HepG2 (cell line): ENCODE data around the gene WDHD1. TPM values are rescaled to one million over a fixed set of nuclear protein-coding genes. Genes with fewer than 3 reads are reported as not detected.

Experiments
- DMAP1 ChIP-seq: IDR thresholded peaks from 2 replicates; pipeline ENCODE4 v1.6.1; 2016
- GFI1 ChIP-seq: sonication (generic); formaldehyde crosslinking; IDR thresholded peaks from 2 replicates; pipeline ENCODE4 v1.5.0; 2020; ENCODE audit warnings: missing genetic modification reagents, mild to moderate bottlenecking, borderline replicate concordance
- MEIS1 ChIP-seq: sonication (generic); formaldehyde crosslinking; IDR thresholded peaks from 2 replicates; pipeline ENCODE4 v1.9.0; 2021; ENCODE audit warnings: mild to moderate bottlenecking, missing genetic modification reagents, moderate library complexity, borderline replicate concordance
- POGZ ChIP-seq: sonication (generic); formaldehyde crosslinking; IDR thresholded peaks from 2 replicates; pipeline ENCODE4 v1.4.0; 2020; ENCODE audit warnings: mild to moderate bottlenecking, missing genetic modification reagents
- SNAPC2 ChIP-seq: sonication (generic); formaldehyde crosslinking; IDR thresholded peaks from 2 replicates; pipeline ENCODE4 v1.8.1; 2022; ENCODE audit warnings: mild to moderate bottlenecking, missing genetic modification reagents
- ZFP82 ChIP-seq: sonication (generic); formaldehyde crosslinking; IDR thresholded peaks from 2 replicates; pipeline ENCODE4 v1.5.1; 2020; ENCODE audit warnings: mild to moderate bottlenecking, missing genetic modification reagents, borderline replicate concordance
- ZIK1 ChIP-seq: sonication (generic); formaldehyde crosslinking; IDR thresholded peaks from 2 replicates; pipeline ENCODE4 v1.5.0; 2020; ENCODE audit warnings: mild to moderate bottlenecking, low read depth, missing genetic modification reagents, borderline replicate concordance
- ZNF253 ChIP-seq: sonication (generic); formaldehyde crosslinking; IDR thresholded peaks from 2 replicates; pipeline ENCODE4 v1.8.0; 2022; ENCODE audit warnings: mild to moderate bottlenecking, missing genetic modification reagents, borderline replicate concordance
- ZNF607 ChIP-seq: sonication (generic); formaldehyde crosslinking; IDR thresholded peaks from 2 replicates; pipeline ENCODE4 v1.5.1; 2020; ENCODE audit warnings: missing genetic modification reagents, mild to moderate bottlenecking, borderline replicate concordance
- ZNF768 ChIP-seq: sonication (generic); formaldehyde crosslinking; IDR thresholded peaks from 2 replicates; pipeline ENCODE4 v1.4.0; 2020; ENCODE audit warnings: missing genetic modification reagents
- ZNF792 ChIP-seq: IDR thresholded peaks from 2 replicates; pipeline ENCODE4 v1.6.1; 2016
- ZNF816 ChIP-seq: sonication (generic); formaldehyde crosslinking; IDR thresholded peaks from 2 replicates; pipeline ENCODE4 v1.8.0; 2022; ENCODE audit warnings: missing genetic modification reagents, mild to moderate bottlenecking, borderline replicate concordance
- ZNF878 ChIP-seq: sonication (generic); formaldehyde crosslinking; IDR thresholded peaks from 2 replicates; pipeline ENCODE4 v1.8.1; 2023; ENCODE audit warnings: mild to moderate bottlenecking, missing genetic modification reagents, moderate library complexity
- ZSCAN12 ChIP-seq: sonication (generic); formaldehyde crosslinking; IDR thresholded peaks from 2 replicates; pipeline ENCODE4 v1.9.0; 2021; ENCODE audit warnings: mild to moderate bottlenecking, missing genetic modification reagents
- ZSCAN31 ChIP-seq: sonication (generic); formaldehyde crosslinking; IDR thresholded peaks from 2 replicates; pipeline ENCODE4 v1.5.0; 2020; ENCODE audit warnings: low read depth, mild to moderate bottlenecking, missing genetic modification reagents
- polyA plus RNA-seq, 8 experiments: library from polyadenylated mRNA; depleted of rRNA in 3 of 8; stranded (reverse) in 7 of 8; unstranded in 1 of 8; fragments of >200 nt; fragmentation: Illumina TruSeq in 4 of 8; extraction: Trizol in 4 of 8; gene quantifications; 2 replicates each; pipeline versions ENCODE4 v1.2.1 to v1.2.3, GENCODE V29; 2011 to 2016; ENCODE audit warnings: low read depth in 4 of 8, missing spikeins in 1 of 8, mixed read lengths in 1 of 8; ENCODE audit not compliant: insufficient read depth in 1 of 8
- total RNA-seq, 5 experiments: library from RNA; depleted of rRNA; stranded (reverse); fragments of >200 nt; fragmentation: Illumina TruSeq; extraction: Trizol; gene quantifications; 2 replicates each; pipeline ENCODE4 v1.2.3, GENCODE V29; 2016; ENCODE audit warnings: low read depth in 1 of 5
- TF ChIP-seq, protein P1 (sequence below), 2 experiments: sonication (generic) in 1 of 2; formaldehyde crosslinking in 1 of 2; IDR thresholded peaks; 2 replicates each; pipeline versions ENCODE4 v1.5.1 to v1.6.1; 2011 to 2020; ENCODE audit warnings: borderline replicate concordance in 1 of 2, low read depth in 1 of 2, low read length in 1 of 2, mild to moderate bottlenecking in 1 of 2, missing genetic modification reagents in 1 of 2, moderate library complexity in 1 of 2
- TF ChIP-seq, protein P2 (sequence below): sonication (generic); formaldehyde crosslinking; IDR thresholded peaks from 2 replicates; pipeline ENCODE4 v1.8.0; 2022; ENCODE audit warnings: mild to moderate bottlenecking, missing genetic modification reagents, borderline replicate concordance
- TF ChIP-seq, protein P3 (sequence below), 2 experiments: fragments of 450-650 bp in 1 of 2; sonication (generic) in 1 of 2; formaldehyde crosslinking; IDR thresholded peaks; 2 replicates each; pipeline versions ENCODE4 v1.5.0 to v1.8.0; 2020 to 2022; ENCODE audit warnings: mild to moderate bottlenecking in 1 of 2, missing genetic modification reagents in 1 of 2
- TF ChIP-seq, protein P4 (sequence below): sonication (generic); formaldehyde crosslinking; conservative IDR thresholded peaks from 2 replicates; pipeline ENCODE4 v1.4.0; 2020; ENCODE audit warnings: missing genetic modification reagents
- TF ChIP-seq, protein P5 (sequence below): sonication (generic); formaldehyde crosslinking; IDR thresholded peaks from 2 replicates; pipeline ENCODE4 v1.4.0; 2020; ENCODE audit warnings: mild to moderate bottlenecking, missing genetic modification reagents

WDHD1 gene
- total and polyA plus RNA-seq, 2 of the 13 experiments (the other 11 are each of a cell fraction or from before 2014, with no cell fraction given): 5.5 to 27.5 TPM

DNA sequence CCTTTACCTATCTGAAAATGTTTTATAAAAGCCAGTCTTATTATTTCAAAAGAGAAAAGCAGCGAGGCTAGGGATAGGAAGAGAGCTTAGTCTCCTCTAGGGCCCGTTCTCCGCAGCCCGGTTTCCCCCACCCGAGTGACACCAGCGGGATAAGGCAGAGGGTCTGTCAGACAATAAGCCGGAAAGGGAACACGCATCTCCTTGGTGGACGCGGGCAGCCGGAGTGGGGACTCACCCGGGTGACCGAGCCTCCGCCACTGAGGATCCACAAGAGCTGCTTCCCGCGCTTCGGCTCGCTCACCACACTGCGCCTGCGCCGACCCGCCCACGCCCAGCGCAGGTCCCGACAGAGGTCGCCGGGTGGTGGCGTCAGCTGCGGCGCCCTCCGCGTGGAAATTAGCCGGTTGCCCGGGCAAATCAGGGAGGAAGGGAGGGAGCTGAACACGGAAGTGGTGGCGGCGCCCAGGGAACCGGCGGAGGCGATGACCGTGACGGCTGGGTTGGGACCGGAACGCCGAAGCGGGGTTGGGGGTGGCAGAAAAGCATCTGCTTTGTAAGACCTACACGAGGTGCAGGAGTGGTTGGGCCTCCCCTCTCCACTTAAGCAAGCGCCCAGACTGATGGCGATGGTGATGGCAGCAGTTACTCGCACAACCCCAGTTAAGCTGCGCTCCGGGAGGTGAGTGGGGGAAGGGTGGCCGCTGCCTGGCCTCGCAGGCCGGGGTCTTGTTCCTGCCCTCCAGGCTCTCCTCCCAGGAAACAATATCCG is at the start of gene WDHD1, which contains the start of gene SOCS4 (continued):
- 0 out of 2 replicates have a peak, but pooled peaks have one; percentile 51 for TF ChIP-seq ZNF816 (CRISPR knock-in tag)
- TF ChIP-seq SNAPC2 (CRISPR knock-in tag): no peak
- TF ChIP-seq MEIS1 (CRISPR knock-in tag): peak; percentile 92; the same call in 1 of the 2 replicates
- TF ChIP-seq ZFP82 (CRISPR knock-in tag): no peak
- TF ChIP-seq, protein P1, sequence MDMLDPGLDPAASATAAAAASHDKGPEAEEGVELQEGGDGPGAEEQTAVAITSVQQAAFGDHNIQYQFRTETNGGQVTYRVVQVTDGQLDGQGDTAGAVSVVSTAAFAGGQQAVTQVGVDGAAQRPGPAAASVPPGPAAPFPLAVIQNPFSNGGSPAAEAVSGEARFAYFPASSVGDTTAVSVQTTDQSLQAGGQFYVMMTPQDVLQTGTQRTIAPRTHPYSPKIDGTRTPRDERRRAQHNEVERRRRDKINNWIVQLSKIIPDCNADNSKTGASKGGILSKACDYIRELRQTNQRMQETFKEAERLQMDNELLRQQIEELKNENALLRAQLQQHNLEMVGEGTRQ (IDR thresholded peaks at IDR 0.05; ENCODE audit: low read depth, low read length): no peak
- TF ChIP-seq, protein P1 (CRISPR knock-in tag; IDR thresholded peaks at IDR 0.05; ENCODE audit: borderline replicate concordance): no peak
- no peak for TF ChIP-seq ZSCAN12 (CRISPR knock-in tag)
- no peak for TF ChIP-seq ZNF253 (CRISPR knock-in tag)
- peak; percentile 85; the same call in 1 of the 2 replicates for TF ChIP-seq DMAP1 (CRISPR knock-in tag)
- TF ChIP-seq ZSCAN31 (CRISPR knock-in tag): peak; percentile 77; the same call in 1 of the 2 replicates
- TF ChIP-seq, protein P2, sequence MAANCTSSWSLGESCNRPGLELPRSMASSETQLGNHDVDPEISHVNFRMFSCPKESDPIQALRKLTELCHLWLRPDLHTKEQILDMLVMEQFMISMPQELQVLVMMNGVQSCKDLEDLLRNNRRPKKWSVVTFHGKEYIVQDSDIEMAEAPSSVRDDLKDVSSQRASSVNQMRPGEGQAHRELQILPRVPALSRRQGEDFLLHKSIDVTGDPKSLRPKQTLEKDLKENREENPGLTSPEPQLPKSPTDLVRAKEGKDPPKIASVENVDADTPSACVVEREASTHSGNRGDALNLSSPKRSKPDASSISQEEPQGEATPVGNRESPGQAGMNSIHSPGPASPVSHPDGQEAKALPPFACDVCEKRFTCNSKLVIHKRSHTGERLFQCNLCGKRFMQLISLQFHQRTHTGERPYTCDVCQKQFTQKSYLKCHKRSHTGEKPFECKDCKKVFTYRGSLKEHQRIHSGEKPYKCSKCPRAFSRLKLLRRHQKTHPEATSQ (CRISPR knock-in tag): no peak
- TF ChIP-seq GFI1: peak; percentile 40; the same call in 1 of the 2 replicates
- TF ChIP-seq ZNF878 (CRISPR knock-in tag): no peak
- TF ChIP-seq POGZ (CRISPR knock-in tag): peak; percentile 95
- peak; percentile 81; the same call in 1 of the 2 replicates for TF ChIP-seq ZNF607 (CRISPR knock-in tag)
- peak; percentile 51; the same call in 1 of the 2 replicates for TF ChIP-seq ZNF768
- TF ChIP-seq, protein P3, sequence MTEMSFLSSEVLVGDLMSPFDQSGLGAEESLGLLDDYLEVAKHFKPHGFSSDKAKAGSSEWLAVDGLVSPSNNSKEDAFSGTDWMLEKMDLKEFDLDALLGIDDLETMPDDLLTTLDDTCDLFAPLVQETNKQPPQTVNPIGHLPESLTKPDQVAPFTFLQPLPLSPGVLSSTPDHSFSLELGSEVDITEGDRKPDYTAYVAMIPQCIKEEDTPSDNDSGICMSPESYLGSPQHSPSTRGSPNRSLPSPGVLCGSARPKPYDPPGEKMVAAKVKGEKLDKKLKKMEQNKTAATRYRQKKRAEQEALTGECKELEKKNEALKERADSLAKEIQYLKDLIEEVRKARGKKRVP (CRISPR knock-in tag; IDR thresholded peaks at IDR 0.05): peak in 1 of 2 experiments; percentile 82; a peak in 2 of 4 replicates
- TF ChIP-seq ZNF792: peak; percentile 84; the same call in 1 of the 2 replicates
- TF ChIP-seq, protein P4, sequence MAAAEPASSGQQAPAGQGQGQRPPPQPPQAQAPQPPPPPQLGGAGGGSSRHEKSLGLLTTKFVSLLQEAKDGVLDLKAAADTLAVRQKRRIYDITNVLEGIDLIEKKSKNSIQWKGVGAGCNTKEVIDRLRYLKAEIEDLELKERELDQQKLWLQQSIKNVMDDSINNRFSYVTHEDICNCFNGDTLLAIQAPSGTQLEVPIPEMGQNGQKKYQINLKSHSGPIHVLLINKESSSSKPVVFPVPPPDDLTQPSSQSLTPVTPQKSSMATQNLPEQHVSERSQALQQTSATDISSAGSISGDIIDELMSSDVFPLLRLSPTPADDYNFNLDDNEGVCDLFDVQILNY (CRISPR knock-in tag): peak; percentile 94
- TF ChIP-seq ZIK1 (CRISPR knock-in tag): no peak
- TF ChIP-seq, protein P5, sequence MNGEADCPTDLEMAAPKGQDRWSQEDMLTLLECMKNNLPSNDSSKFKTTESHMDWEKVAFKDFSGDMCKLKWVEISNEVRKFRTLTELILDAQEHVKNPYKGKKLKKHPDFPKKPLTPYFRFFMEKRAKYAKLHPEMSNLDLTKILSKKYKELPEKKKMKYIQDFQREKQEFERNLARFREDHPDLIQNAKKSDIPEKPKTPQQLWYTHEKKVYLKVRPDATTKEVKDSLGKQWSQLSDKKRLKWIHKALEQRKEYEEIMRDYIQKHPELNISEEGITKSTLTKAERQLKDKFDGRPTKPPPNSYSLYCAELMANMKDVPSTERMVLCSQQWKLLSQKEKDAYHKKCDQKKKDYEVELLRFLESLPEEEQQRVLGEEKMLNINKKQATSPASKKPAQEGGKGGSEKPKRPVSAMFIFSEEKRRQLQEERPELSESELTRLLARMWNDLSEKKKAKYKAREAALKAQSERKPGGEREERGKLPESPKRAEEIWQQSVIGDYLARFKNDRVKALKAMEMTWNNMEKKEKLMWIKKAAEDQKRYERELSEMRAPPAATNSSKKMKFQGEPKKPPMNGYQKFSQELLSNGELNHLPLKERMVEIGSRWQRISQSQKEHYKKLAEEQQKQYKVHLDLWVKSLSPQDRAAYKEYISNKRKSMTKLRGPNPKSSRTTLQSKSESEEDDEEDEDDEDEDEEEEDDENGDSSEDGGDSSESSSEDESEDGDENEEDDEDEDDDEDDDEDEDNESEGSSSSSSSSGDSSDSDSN (CRISPR knock-in tag): peak; percentile 93
